Stimulated activated CD8-positive, alpha-beta memory T cell treated with anti-CD3 and anti-CD28 coated beads, Interleukin-15, amount 100 ng/mL, for 24 hours (primary cell): ENCODE measurements around the gene CDK8.

Experiments
- DNase-seq: peaks from one replicate; pipeline ENCODE4 v3.0.0-alpha.2; 2020; ENCODE audit warnings: low read depth

CDK8 gene

DNA sequence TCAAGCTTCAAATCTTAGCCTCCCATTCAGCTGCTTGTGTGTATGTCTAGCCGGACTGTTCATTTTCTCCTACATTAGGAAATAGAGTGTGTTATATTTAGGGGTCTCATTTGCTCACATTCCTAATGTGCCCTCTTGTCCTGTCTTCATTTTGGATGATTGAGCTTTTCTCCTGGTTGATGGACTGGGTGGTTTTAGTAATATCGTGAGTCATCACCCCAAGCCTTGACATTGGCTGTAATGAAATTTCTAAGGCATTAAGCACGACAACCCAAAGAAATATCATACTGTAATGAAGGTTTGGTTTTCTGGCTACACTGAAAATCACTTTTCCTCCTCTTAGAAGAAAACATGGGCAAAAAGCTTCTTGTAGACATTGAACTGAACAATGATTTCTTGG is 192.8 kb downstream of the CDK8 start:
- DNase-seq = no peak

DNA sequence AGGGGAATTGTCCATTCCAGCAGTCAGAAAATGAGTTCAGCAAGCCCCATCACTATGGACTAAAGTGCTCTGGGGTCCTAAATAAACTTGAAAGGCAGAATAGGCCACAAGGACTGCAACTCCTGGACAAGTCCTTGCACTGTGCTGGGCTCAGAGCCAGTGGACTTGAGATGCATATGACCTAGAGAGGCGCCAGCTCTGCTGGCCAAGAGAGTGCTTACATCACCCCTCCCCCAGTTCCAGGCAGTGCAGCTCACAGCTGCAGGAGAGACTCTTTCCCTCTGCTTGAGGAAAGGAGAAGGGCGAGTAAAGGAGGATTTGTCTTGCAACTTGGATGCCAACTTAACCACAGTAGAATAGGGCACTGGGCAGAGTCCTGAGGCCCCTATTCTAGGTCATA is 194.1 kb downstream of the CDK8 start:
- no peak for DNase-seq

DNA sequence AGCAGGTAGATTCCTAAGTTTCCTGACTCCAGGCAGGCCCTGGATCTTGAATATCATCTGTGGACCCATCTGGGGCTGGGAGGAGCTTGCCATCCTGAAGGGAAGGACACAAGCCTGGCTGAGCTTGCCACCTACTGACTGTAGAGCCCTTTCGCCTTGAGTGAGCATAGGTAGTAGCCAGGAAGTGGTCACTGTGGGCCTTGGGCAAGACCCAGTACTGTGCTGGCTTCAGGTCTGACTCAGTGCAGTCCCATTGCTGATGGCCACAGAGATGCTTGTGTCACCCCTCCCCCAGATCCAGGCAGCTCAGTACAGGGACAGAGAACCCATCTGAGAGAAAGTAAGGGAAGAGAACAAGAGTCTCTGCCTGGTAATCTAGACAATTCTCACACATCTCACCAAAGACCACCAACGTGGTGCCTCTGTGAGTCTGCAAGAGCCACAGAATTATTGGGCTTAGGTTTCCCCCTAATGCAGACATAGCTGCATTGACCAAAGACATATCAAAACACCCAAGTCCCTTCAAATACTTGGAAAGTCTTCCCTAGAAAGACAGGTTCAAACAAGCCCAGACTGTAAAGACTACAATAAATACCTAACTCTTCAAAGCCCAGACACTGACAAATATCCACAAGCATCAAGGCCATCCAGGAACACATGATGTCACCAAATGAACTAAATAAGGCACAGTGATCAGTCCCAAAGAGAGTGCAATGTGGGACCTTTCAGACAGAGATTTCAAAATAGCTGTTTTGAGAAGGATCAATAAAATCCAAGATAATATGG is 195.3 kb downstream of the CDK8 start:
- DNase-seq = no peak
